ENCODE measurements around the gene PTPRD.

The PTPRD gene

GRCh38 chr9:10259668-10260067, 353.1 kb downstream of the PTPRD start:
- H3K27me3 Mint-ChIP-seq, result no peaks in the 10 kb centered on the region

DNA sequence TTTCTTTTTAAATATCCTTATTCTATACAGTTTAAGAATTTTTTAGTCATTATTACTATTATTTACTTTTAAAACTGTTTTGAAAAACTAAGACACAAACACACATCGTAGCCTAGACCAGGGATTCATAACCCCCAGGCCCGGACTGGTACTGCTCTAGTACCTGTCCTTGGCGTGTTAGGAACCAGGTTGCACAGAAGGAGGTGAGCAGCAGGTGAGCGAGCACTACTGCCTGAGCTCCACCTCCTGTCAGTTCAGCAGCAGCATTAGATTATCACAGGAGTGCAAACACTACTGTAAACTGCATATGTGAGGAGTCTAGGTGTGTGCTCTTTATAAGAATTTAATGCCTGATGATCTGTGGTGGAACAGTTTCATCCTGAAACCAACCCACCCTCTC, 357.0 kb downstream of the PTPRD start:
- Mint-ChIP-seq H3K27me3 (no peaks in the 10 kb centered on the region), H3K4me3 (no peak overlapping the region), H3K9me3 (no peaks in the 10 kb centered on the region), H3K4me1 (no peaks in the 10 kb centered on the region), H3K27ac (no peak overlapping the region), H3K36me3 (no peaks in the 10 kb centered on the region)
- ATAC-seq, result no peak

More at GRCh38 chr9:10259668-10260067, 353.1 kb downstream of the PTPRD start:
- no peaks in the 10 kb centered on the region for H3K4me1 Mint-ChIP-seq
- H3K4me3 Mint-ChIP-seq, result no peak overlapping the region
- no peak for ATAC-seq
- H3K27ac Mint-ChIP-seq, result no peak overlapping the region
- peaks cover 6% of the 10 kb centered on the region for H3K9me3 Mint-ChIP-seq
- H3K36me3 Mint-ChIP-seq, result no peaks in the 10 kb centered on the region

- Mint-ChIP-seq H3K4me1 (no peaks in the 10 kb centered on the region), H3K9me3 (no peaks in the 10 kb centered on the region), H3K36me3 (no peaks in the 10 kb centered on the region), H3K27me3 (no peaks in the 10 kb centered on the region), H3K27ac (no peak overlapping the region), H3K4me3 (no peak overlapping the region)
- no peak for ATAC-seq
These were observed 358.5 kb downstream of the PTPRD start for GRCh38 chr9:10254338-10254737.

- no peaks in the 10 kb centered on the region for H3K27me3 Mint-ChIP-seq
- no peaks in the 10 kb centered on the region for H3K36me3 Mint-ChIP-seq
- H3K4me1 Mint-ChIP-seq, result no peaks in the 10 kb centered on the region
- no peak overlapping the region for H3K4me3 Mint-ChIP-seq
- no peak overlapping the region for H3K27ac Mint-ChIP-seq
- no peak for ATAC-seq
- H3K9me3 Mint-ChIP-seq, result no peaks in the 10 kb centered on the region
These were observed 359.5 kb downstream of the PTPRD start for GRCh38 chr9:10253341-10253740.

DNA sequence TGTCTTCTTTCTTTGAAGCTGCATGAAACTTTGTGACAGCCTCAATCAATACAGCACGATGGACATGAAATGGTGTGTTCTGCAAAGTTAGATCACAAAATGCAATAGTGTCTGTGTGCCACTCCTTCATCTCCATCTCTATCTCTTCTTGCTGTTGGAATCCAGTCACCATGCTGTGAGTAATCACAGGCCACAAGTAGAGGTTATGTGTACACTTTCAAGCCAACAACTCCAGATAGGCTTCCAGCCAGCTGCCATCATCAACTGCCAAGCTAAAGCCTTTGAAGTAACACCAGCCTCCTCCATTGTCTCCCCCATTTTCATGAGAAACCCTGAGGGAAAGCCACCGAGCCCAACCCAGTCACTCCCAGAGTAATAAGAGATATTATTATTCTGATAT, 360.6 kb downstream of the PTPRD start:
- Mint-ChIP-seq H3K4me3 (no peak overlapping the region), H3K9me3 (peaks cover 3% of the 10 kb centered on the region), H3K27me3 (no peaks in the 10 kb centered on the region), H3K4me1 (no peaks in the 10 kb centered on the region), H3K36me3 (no peaks in the 10 kb centered on the region), H3K27ac (no peak overlapping the region)
- no peak for ATAC-seq

GRCh38 chr9:10251490-10251889, 361.3 kb downstream of the PTPRD start:
- Mint-ChIP-seq H3K27me3 (no peaks in the 10 kb centered on the region), H3K4me1 (no peaks in the 10 kb centered on the region), H3K9me3 (peaks cover 3% of the 10 kb centered on the region), H3K4me3 (no peak overlapping the region), H3K36me3 (no peaks in the 10 kb centered on the region), H3K27ac (no peak overlapping the region)
- no peak for ATAC-seq

- no peaks in the 10 kb centered on the region for H3K27me3 Mint-ChIP-seq
- no peak for ATAC-seq
- H3K4me1 Mint-ChIP-seq, result no peaks in the 10 kb centered on the region
- H3K36me3 Mint-ChIP-seq, result no peaks in the 10 kb centered on the region
- H3K9me3 Mint-ChIP-seq, result peaks cover 3% of the 10 kb centered on the region
- H3K27ac Mint-ChIP-seq, result no peak overlapping the region
- no peak overlapping the region for H3K4me3 Mint-ChIP-seq
These were observed 362.6 kb downstream of the PTPRD start for GRCh38 chr9:10250219-10250618.

GRCh38 chr9:10248890-10249289, 363.9 kb downstream of the PTPRD start:
- Mint-ChIP-seq H3K4me1 (no peaks in the 10 kb centered on the region), H3K27me3 (no peaks in the 10 kb centered on the region), H3K36me3 (no peaks in the 10 kb centered on the region), H3K9me3 (peaks cover 3% of the 10 kb centered on the region), H3K4me3 (no peak overlapping the region), H3K27ac (no peak overlapping the region)
- no peak for ATAC-seq

DNA sequence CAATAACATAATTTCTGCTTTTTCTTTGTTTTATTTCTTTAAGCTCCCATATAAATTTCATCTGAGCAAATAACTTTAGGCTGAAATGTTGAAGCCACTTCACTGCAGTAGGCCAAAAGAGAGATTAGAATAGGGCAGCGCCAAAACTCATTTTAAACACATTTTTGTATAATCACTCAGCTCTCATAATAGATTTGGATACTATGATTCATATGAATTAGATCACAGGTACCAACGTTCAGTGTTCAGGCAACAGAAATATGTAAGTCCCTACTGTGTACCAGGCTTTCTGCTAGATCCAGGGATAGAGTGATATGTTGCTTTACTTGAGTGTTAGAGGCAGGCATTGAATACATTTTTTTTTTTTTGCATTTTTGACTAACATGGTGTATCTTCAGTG, 370.5 kb downstream of the PTPRD start:
- Mint-ChIP-seq H3K4me1 (no peaks in the 10 kb centered on the region), H3K4me3 (no peak overlapping the region), H3K36me3 (no peaks in the 10 kb centered on the region), H3K9me3 (no peaks in the 10 kb centered on the region), H3K27ac (no peak overlapping the region), H3K27me3 (no peaks in the 10 kb centered on the region)
- no peak for ATAC-seq

DNA sequence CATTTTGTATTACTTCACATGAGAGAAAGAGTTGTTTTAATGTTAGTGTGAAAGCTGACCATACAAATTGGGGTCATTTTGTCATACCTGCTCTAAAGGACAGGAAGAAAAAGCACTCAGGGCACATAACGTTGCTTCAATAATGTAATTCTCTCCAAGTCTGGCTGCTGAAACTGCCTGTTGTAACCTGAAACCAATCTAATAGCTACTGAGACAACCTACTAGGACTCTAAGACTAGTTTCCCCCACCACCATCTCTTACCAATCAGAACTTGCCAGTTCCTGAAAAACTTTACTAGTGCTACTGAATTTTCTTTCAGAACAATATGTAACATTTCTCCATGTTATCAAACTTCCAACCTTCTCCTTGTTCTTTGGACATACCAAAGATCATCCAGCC, 374.7 kb downstream of the PTPRD start:
- ATAC-seq, result no peak
- no peak overlapping the region for H3K27ac Mint-ChIP-seq
- no peaks in the 10 kb centered on the region for H3K36me3 Mint-ChIP-seq
- no peaks in the 10 kb centered on the region for H3K9me3 Mint-ChIP-seq
- no peak overlapping the region for H3K4me3 Mint-ChIP-seq
- H3K4me1 Mint-ChIP-seq, result no peaks in the 10 kb centered on the region
- H3K27me3 Mint-ChIP-seq, result no peaks in the 10 kb centered on the region

GRCh38 chr9:10237584-10237983, 375.2 kb downstream of the PTPRD start:
- no peaks in the 10 kb centered on the region for H3K9me3 Mint-ChIP-seq
- H3K4me1 Mint-ChIP-seq, result no peaks in the 10 kb centered on the region
- no peak overlapping the region for H3K27ac Mint-ChIP-seq
- no peaks in the 10 kb centered on the region for H3K36me3 Mint-ChIP-seq
- no peak overlapping the region for H3K4me3 Mint-ChIP-seq
- H3K27me3 Mint-ChIP-seq, result no peaks in the 10 kb centered on the region
- no peak for ATAC-seq

GRCh38 chr9:10236161-10236560, 376.6 kb downstream of the PTPRD start:
- Mint-ChIP-seq H3K36me3 (no peaks in the 10 kb centered on the region), H3K4me3 (no peak overlapping the region), H3K9me3 (no peaks in the 10 kb centered on the region), H3K4me1 (no peaks in the 10 kb centered on the region), H3K27ac (no peak overlapping the region), H3K27me3 (no peaks in the 10 kb centered on the region)
- ATAC-seq, result no peak

DNA sequence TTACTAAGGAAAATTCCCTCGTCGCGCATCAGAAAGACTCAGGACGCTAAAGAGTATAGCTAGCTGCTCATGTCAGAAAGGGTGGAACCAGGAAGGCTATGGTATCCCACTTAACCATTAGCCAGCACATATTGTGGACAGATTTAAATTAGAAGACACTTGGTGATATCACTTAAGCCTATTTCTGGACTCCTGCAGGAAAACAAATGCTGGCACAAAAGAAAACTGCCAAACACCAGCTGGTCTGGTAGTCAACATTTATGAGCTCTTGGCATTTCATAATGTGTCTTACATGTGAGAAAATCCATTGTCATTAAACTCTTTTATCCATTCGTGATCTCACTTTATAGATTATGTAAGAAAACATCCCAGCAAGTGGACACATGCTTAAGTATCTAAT, 377.4 kb downstream of the PTPRD start:
- ATAC-seq, result no peak
- Mint-ChIP-seq H3K36me3 (no peaks in the 10 kb centered on the region), H3K4me3 (no peak overlapping the region), H3K9me3 (no peaks in the 10 kb centered on the region), H3K27me3 (no peaks in the 10 kb centered on the region), H3K27ac (no peak overlapping the region), H3K4me1 (no peaks in the 10 kb centered on the region)

DNA sequence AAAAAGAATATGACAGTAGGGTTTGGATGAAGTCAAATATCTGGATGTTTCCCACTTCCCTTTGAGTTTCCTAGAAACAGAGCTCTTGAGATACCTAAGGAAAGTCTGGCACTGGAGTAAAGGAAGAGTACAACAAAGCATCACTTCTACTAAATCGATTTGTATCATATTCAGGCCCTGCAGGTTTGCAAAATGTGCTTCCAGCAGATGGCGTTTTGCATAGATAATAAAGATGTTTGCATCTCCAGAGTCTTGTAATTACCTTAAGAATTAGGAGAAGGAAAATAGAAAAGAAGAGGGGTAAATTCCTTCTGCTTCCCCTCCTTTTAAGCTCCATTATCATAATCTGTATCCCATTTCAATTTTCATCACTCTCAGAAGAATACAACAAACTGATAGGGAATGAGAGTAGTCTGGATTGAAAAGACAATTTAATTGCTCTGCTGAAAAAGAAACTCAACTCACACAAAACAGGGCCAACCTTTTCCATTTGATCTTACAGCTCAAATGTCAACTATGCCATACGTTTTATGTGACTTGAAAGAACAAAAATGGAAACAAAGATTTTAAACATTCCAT, 380.4 kb downstream of the PTPRD start:
- Mint-ChIP-seq H3K27ac (no peak overlapping the region), H3K9me3 (no peaks in the 10 kb centered on the region), H3K36me3 (no peaks in the 10 kb centered on the region), H3K4me1 (no peaks in the 10 kb centered on the region), H3K27me3 (no peaks in the 10 kb centered on the region), H3K4me3 (no peak overlapping the region)
- no peak for ATAC-seq

DNA sequence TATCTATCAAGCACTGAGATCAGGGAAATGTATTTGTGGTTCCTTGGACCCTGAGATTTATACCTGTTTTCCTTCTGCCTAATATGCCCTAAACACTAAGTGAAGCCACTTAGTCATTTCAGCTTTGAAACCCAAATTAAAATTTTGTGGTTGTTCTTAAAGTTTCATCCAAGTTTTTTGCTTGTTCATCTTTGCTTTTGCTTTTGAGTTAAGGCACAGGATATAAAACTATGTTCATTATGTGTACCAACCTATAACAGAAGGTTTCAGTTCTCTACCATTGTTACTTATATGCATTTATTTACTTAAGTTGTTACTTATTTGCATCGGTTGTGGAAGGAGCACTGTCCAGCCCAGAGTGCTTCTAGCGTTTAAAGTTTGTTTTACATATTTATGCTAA, 382.3 kb downstream of the PTPRD start:
- H3K9me3 Mint-ChIP-seq, result no peaks in the 10 kb centered on the region
- H3K27ac Mint-ChIP-seq, result no peak overlapping the region
- no peak for ATAC-seq
- H3K4me3 Mint-ChIP-seq, result no peak overlapping the region
- no peaks in the 10 kb centered on the region for H3K4me1 Mint-ChIP-seq
- no peaks in the 10 kb centered on the region for H3K27me3 Mint-ChIP-seq
- H3K36me3 Mint-ChIP-seq, result no peaks in the 10 kb centered on the region

DNA sequence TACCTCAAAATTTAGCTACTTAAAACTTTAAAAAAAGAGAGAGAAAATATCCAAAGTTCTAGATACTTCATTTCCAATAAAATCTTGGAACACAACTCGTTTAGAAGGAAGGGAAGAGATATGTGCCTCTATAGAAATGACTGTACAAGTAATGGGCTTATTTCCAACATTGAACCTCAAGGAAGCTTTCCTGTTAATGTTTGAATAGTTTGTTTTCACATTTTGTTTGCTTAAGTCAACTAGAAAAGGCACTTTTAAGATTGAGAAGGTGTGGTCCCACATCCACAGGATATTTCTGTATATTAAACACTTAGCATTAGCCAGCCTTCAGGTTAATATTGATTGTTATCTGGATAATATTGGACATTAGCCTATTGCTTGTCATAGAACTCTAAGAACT, 384.7 kb downstream of the PTPRD start:
- Mint-ChIP-seq H3K4me1 (peaks cover 3% of the 10 kb centered on the region), H3K36me3 (no peaks in the 10 kb centered on the region), H3K9me3 (no peaks in the 10 kb centered on the region), H3K4me3 (no peak overlapping the region), H3K27me3 (no peaks in the 10 kb centered on the region), H3K27ac (no peak overlapping the region)
- no peak for ATAC-seq

DNA sequence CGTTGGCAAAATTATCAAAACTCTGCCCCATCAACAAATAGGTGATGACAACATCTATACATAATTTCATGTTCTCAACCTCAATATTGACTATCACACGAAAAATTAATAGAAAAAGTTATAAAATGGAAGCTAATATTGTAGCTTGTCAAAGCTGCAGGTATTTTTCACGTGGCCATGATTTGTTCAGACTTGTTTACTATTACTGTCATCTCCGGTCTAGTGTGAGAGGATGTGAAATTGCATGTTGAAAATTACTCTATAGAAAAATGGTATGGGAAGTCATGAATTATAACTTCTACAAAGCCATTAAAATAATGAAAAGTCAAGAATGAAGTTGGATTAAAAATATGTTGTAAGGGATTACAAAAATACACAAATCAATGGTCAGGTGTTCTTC, 385.8 kb downstream of the PTPRD start:
- no peak for ATAC-seq
- Mint-ChIP-seq H3K27me3 (no peaks in the 10 kb centered on the region), H3K27ac (no peak overlapping the region)

More for the DNA sequence above, 385.8 kb downstream of the PTPRD start:
- no peaks in the 10 kb centered on the region for H3K9me3 Mint-ChIP-seq
- no peaks in the 10 kb centered on the region for H3K36me3 Mint-ChIP-seq
- no peak overlapping the region for H3K4me3 Mint-ChIP-seq
- peaks cover 10% of the 10 kb centered on the region for H3K4me1 Mint-ChIP-seq
